Measurements from ENCODE around the gene ADM2.

DNA sequence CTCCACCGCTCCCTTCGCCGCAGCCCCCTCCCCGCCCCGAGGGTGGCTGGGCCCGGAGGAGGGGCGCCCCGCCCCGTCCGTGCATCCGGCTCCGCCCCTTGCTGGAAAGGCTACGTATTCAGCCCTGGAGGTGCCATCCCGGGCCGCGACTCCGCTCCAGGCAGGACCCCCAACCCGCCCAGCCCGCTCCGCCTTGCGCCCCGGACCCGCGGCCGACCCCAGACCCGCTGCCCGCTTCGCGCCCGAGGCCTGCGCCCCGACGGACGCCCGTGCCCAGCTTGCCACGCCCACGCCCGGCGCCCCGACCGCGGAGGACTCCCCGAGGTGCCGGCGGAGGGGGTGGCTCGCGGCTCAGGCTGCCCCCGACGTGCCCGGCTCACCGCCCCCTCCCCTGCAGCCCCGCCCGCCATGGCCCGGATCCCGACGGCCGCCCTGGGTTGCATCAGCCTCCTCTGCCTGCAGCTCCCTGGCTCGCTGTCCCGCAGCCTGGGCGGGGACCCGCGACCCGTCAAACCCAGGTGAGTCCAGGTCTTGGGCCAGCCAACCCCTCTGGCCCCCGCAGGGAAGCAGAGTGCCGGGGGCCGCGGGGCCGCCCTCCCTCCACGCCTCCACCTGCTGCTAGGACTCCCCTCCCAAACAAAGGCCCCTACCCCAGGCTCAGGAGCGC is at the start of gene ADM2:
- TF ChIP-seq TARDBP (IDR thresholded peaks at IDR 0.05) (no peak), SUZ12 (IDR thresholded peaks at IDR 0.05) (no peak), BHLHE40 (IDR thresholded peaks at IDR 0.05; ENCODE audit: borderline replicate concordance) (no peak), PKNOX1 (IDR thresholded peaks at IDR 0.05) (no peak), FOXM1 (IDR thresholded peaks at IDR 0.05; ENCODE audit: borderline replicate concordance) (no peak), NFRKB (IDR thresholded peaks at IDR 0.05) (no peak), L3MBTL2 (conservative IDR thresholded peaks at IDR 0.05) (no peak)

Data from HEK293T (cell line).